Liver (tissue), 3 donors: Measurements from ENCODE around the gene OR2H1.

Experiments
- FOXA1 ChIP-seq: IDR thresholded peaks from 2 replicates; pipeline ENCODE4 v1.6.1; 2016; ENCODE audit warnings: antibody characterized with exemption
- JUND ChIP-seq, 2 donors: IDR thresholded peaks; 2 replicates each; pipeline ENCODE4 v1.6.1; 2016; ENCODE audit warnings: antibody characterized with exemption in 2 of 2
- TAF1 ChIP-seq: conservative IDR thresholded peaks from 2 replicates; pipeline ENCODE4 v1.6.1; 2016; ENCODE audit warnings: antibody characterized with exemption, mild to moderate bottlenecking
- YY1 ChIP-seq: IDR thresholded peaks from 2 replicates; pipeline ENCODE4 v1.6.1; 2016; ENCODE audit warnings: antibody characterized with exemption, mild to moderate bottlenecking
- TF ChIP-seq, protein P1 (sequence below): IDR thresholded peaks from 2 replicates; pipeline ENCODE4 v1.6.1; 2016; ENCODE audit warnings: antibody characterized with exemption
- TF ChIP-seq, protein P2 (sequence below): fragments of 150-350 bp; IDR thresholded peaks from 2 replicates; pipeline ENCODE4 v1.5.1; 2017; ENCODE audit warnings: improper control_type of control experiment, low read depth, low read length; ENCODE audit not compliant: missing input control
- donor health status: healthy.
- donor health status: healthy.

DNA sequence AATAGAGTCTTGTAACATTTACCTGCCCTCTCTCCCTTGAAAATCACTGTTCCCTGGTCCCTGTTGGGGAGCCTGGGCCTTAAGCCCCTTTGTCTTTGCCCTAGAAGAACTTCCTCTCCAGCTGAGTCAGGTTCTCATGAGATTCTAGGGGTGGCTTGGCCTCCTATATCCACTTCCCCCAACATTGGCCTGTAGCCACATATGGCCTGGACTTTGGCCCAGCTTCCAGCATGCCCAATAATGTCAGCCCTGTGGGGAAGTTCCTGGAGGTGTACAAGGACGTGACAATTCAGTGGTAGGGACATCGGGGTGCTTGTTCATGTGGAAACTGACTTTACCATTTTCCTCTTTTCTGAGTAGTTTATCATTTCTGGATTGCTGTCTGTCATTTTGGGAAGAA is 48.0 kb downstream of the OR2H1 start:
- TF ChIP-seq, protein P1, sequence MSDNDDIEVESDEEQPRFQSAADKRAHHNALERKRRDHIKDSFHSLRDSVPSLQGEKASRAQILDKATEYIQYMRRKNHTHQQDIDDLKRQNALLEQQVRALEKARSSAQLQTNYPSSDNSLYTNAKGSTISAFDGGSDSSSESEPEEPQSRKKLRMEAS, result no peak
- TF ChIP-seq, protein P2, sequence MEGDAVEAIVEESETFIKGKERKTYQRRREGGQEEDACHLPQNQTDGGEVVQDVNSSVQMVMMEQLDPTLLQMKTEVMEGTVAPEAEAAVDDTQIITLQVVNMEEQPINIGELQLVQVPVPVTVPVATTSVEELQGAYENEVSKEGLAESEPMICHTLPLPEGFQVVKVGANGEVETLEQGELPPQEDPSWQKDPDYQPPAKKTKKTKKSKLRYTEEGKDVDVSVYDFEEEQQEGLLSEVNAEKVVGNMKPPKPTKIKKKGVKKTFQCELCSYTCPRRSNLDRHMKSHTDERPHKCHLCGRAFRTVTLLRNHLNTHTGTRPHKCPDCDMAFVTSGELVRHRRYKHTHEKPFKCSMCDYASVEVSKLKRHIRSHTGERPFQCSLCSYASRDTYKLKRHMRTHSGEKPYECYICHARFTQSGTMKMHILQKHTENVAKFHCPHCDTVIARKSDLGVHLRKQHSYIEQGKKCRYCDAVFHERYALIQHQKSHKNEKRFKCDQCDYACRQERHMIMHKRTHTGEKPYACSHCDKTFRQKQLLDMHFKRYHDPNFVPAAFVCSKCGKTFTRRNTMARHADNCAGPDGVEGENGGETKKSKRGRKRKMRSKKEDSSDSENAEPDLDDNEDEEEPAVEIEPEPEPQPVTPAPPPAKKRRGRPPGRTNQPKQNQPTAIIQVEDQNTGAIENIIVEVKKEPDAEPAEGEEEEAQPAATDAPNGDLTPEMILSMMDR, result no peak
- TF ChIP-seq YY1 (no peak), JUND (IDR thresholded peaks at IDR 0.05) (no peak), FOXA1 (no peak), TAF1 (no peak)
